ENCODE measurements around the gene ZNF547.

GRCh38 chr19:57363688-57364181 is 384 bp downstream of the ZNF547 start:
- TF ChIP-seq CTCF (IDR thresholded peaks at IDR 0.05) (no peak), ZFX (IDR thresholded peaks at IDR 0.05; ENCODE audit: borderline replicate concordance) (no peak)

Measured in 22Rv1 (cell line).